SK-N-SH (cell line): ENCODE measurements around the gene PARVA.

Source experiments
- EP300 ChIP-seq, 2 experiments: IDR thresholded peaks; 2 replicates each; pipeline versions ENCODE4 v1.4.0 to v1.6.1; 2012; ENCODE audit warnings: borderline replicate concordance in 1 of 2, low read depth in 1 of 2, low read length in 1 of 2
- GATA2 ChIP-seq: sonication (generic); formaldehyde crosslinking; IDR thresholded peaks from 2 replicates; pipeline ENCODE4 v1.5.0; 2020; ENCODE audit warnings: mild to moderate bottlenecking, missing genetic modification reagents
- POLR2AphosphoS5 ChIP-seq: IDR thresholded peaks from 2 replicates; pipeline ENCODE4 v1.6.1; 2012; ENCODE audit warnings: low read depth, low read length
- SMC3 ChIP-seq: IDR thresholded peaks from 2 replicates; pipeline ENCODE4 v1.6.1; 2012; ENCODE audit warnings: low read depth, low read length, improper control_type of control experiment
- YY1 ChIP-seq: IDR thresholded peaks from 2 replicates; pipeline ENCODE4 v1.4.0; 2012; ENCODE audit warnings: low read depth, mild to moderate bottlenecking
- TF ChIP-seq, protein P1 (sequence below): fragments of 200-600 bp; sonication (generic); IDR thresholded peaks from 2 replicates; pipeline ENCODE4 v1.6.1; 2017; ENCODE audit warnings: antibody characterized with exemption, mild to moderate bottlenecking, moderate library complexity
- TF ChIP-seq, protein P2 (sequence below): IDR thresholded peaks from 2 replicates; pipeline ENCODE4 v1.6.1; 2012; ENCODE audit warnings: mild to moderate bottlenecking, low read depth, low read length, moderate library complexity
- TF ChIP-seq, protein P3 (sequence below): IDR thresholded peaks from 2 replicates; pipeline ENCODE4 v1.4.0; 2012; ENCODE audit warnings: low read depth

DNA sequence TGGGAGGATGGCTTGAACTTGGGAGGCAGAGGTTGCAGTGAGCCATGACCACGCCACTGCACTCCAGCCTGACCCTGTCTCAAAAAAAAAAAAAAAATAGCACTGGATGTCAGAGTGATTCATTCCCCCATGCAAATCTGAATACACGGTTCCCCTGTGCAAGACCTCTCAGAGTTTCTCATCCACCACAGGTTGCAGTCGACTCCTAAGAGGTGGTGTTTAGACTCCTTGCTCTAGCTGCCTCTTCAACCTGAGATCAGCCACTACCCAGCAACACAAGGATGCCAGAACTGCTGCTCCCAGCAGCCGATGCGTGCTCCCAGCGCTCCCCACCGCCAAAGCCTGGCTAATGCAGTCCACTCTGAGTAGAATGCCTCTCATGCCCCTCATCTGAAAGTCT, 97.5 kb downstream of the PARVA start:
- TF ChIP-seq YY1 (no peak), POLR2AphosphoS5 (no peak), SMC3 (no peak), GATA2 (no peak), EP300 (IDR thresholded peaks at IDR 0.05; ENCODE audit: borderline replicate concordance in 1 of 2, low read depth in 1 of 2, low read length in 1 of 2) (no peak)
- TF ChIP-seq, protein P1, sequence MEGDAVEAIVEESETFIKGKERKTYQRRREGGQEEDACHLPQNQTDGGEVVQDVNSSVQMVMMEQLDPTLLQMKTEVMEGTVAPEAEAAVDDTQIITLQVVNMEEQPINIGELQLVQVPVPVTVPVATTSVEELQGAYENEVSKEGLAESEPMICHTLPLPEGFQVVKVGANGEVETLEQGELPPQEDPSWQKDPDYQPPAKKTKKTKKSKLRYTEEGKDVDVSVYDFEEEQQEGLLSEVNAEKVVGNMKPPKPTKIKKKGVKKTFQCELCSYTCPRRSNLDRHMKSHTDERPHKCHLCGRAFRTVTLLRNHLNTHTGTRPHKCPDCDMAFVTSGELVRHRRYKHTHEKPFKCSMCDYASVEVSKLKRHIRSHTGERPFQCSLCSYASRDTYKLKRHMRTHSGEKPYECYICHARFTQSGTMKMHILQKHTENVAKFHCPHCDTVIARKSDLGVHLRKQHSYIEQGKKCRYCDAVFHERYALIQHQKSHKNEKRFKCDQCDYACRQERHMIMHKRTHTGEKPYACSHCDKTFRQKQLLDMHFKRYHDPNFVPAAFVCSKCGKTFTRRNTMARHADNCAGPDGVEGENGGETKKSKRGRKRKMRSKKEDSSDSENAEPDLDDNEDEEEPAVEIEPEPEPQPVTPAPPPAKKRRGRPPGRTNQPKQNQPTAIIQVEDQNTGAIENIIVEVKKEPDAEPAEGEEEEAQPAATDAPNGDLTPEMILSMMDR = no peak
- TF ChIP-seq, protein P2, sequence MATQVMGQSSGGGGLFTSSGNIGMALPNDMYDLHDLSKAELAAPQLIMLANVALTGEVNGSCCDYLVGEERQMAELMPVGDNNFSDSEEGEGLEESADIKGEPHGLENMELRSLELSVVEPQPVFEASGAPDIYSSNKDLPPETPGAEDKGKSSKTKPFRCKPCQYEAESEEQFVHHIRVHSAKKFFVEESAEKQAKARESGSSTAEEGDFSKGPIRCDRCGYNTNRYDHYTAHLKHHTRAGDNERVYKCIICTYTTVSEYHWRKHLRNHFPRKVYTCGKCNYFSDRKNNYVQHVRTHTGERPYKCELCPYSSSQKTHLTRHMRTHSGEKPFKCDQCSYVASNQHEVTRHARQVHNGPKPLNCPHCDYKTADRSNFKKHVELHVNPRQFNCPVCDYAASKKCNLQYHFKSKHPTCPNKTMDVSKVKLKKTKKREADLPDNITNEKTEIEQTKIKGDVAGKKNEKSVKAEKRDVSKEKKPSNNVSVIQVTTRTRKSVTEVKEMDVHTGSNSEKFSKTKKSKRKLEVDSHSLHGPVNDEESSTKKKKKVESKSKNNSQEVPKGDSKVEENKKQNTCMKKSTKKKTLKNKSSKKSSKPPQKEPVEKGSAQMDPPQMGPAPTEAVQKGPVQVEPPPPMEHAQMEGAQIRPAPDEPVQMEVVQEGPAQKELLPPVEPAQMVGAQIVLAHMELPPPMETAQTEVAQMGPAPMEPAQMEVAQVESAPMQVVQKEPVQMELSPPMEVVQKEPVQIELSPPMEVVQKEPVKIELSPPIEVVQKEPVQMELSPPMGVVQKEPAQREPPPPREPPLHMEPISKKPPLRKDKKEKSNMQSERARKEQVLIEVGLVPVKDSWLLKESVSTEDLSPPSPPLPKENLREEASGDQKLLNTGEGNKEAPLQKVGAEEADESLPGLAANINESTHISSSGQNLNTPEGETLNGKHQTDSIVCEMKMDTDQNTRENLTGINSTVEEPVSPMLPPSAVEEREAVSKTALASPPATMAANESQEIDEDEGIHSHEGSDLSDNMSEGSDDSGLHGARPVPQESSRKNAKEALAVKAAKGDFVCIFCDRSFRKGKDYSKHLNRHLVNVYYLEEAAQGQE = no peak
- TF ChIP-seq, protein P3, sequence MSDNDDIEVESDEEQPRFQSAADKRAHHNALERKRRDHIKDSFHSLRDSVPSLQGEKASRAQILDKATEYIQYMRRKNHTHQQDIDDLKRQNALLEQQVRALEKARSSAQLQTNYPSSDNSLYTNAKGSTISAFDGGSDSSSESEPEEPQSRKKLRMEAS = no peak
